Raji (cell line): ENCODE measurements around the gene HYDIN.

Experiments used
- POLR2A ChIP-seq: IDR thresholded peaks from 2 replicates; pipeline ENCODE4 v1.6.1; 2011; ENCODE audit warnings: low read depth, low read length, control low read depth; ENCODE audit not compliant: insufficient read depth

Gene HYDIN

GRCh38 chr16:70758786-70759185 lies 471.7 kb downstream of the HYDIN start:
- TF ChIP-seq POLR2A, result no peak
